Stimulated activated CD4-positive, alpha-beta T cell treated with anti-CD3 and anti-CD28 coated beads, Interleukin-15, amount 100 ng/mL, for 48 hours (primary cell): ENCODE data around the gene MBOAT1.
"Not testable (repeated sequence)": the region's sequence is repeated elsewhere in the genome, so short reads cannot be mapped to it uniquely, and the experiment has no call there.

Experiments
- DNase-seq, 2 donors: peaks; one replicate each; pipeline ENCODE4 v3.0.0-alpha.2; 2020; ENCODE audit warnings: low read depth in 2 of 2

MBOAT1 gene

GRCh38 chr6:20202699-20203302, 9.5 kb downstream of the MBOAT1 start:
- no peak for DNase-seq

- no peak for DNase-seq
Measured at GRCh38 chr6:20202324-20202658, 10.0 kb downstream of the MBOAT1 start.

GRCh38 chr6:20200761-20201630, 11.3 kb downstream of the MBOAT1 start:
- no peak for DNase-seq

- no peak for DNase-seq
Measured at GRCh38 chr6:20198775-20199174, 13.5 kb downstream of the MBOAT1 start.

GRCh38 chr6:20198156-20198774, 14.0 kb downstream of the MBOAT1 start:
- DNase-seq, result no peak

- DNase-seq, result no peak
Measured at GRCh38 chr6:20197251-20197650, 15.0 kb downstream of the MBOAT1 start.

- DNase-seq, result no peak
Measured at GRCh38 chr6:20192625-20193024, 19.6 kb downstream of the MBOAT1 start.

GRCh38 chr6:20191992-20192391, 20.3 kb downstream of the MBOAT1 start:
- no peak for DNase-seq

- no peak for DNase-seq
Measured at GRCh38 chr6:20188630-20189075, 23.6 kb downstream of the MBOAT1 start.

GRCh38 chr6:20186981-20187380, 25.3 kb downstream of the MBOAT1 start:
- no peak for DNase-seq

GRCh38 chr6:20183706-20184105, 28.6 kb downstream of the MBOAT1 start:
- no peak for DNase-seq

- DNase-seq, result no peak
Measured at GRCh38 chr6:20182926-20183521, 29.2 kb downstream of the MBOAT1 start.

- no peak for DNase-seq
Measured at GRCh38 chr6:20182069-20182468, 30.2 kb downstream of the MBOAT1 start.

GRCh38 chr6:20180935-20181334, 31.3 kb downstream of the MBOAT1 start:
- no peak for DNase-seq

- not testable (repeated sequence) for DNase-seq
Measured at GRCh38 chr6:20179287-20180045, 32.8 kb downstream of the MBOAT1 start.

GRCh38 chr6:20178327-20178726, 33.9 kb downstream of the MBOAT1 start:
- DNase-seq, result no peak

- no peak for DNase-seq
Measured at GRCh38 chr6:20175810-20176410, 36.4 kb downstream of the MBOAT1 start.

- no peak for DNase-seq
Measured at GRCh38 chr6:20173833-20174792, 38.2 kb downstream of the MBOAT1 start.

- no peak for DNase-seq
Measured at GRCh38 chr6:20172842-20173456, 39.3 kb downstream of the MBOAT1 start.
